ENCODE results near the gene FBF1. TPM values are rescaled to one million over a fixed set of nuclear protein-coding genes. Genes with fewer than 3 reads are reported as not detected.

FBF1 gene
- total RNA-seq, 3 donors from 2014 or later = 7.7 to 18.7 (median 17.7) TPM

DNA sequence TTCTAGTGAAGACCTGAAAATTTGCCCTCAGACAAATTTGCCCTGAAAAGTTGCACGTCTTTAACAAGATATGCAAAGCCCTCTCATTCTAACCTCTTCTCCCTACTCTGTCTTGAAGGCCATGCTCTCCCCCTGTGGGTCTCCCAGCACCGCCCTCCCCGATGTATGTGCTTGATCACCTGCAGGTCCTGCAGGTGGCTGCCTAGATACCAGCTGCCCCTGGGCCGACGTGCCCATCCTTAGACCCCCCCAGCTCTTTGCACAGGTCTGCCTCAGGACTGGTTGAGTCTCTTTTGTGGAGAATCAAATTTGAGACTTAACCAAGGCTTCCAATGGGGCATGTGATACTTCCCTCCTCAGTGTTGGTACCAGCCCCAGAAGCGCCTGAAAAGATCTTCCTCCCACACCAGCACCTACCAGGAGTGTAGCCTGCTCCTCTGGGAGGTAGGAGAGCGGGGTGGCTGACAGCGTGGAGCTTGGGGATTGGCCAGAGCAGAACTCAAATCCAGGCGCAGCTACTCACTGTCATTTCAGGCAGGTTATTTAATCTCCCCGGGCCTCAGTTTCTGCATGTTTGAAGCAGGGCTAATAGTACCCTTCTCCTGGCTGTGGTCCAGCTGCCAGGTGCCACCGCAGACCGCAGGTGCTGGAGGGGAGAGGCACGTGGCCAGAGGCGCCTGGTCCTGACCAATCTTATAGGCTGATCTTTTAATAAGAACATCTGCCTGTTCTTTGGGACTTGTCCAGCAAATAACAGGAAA lies 31.6 kb downstream of the FBF1 start:
- H3K36me3 ChIP-seq = no peaks in the 10 kb centered on the region
- DNase-seq (ENCODE audit: low spot score in 2 of 2) = peak in 1 of 2 donors; percentile 65
- H3K9me3 ChIP-seq = no peaks in the 10 kb centered on the region
- H3K4me3 ChIP-seq = no peak overlapping the region
- H3K27me3 ChIP-seq = no peaks in the 10 kb centered on the region
- intact Hi-C loops (cut with DNase I; ENCODE audit: low total_unique reads) = no loop called here
- peak overlapping the region; percentile 82 to 84 for H3K27ac ChIP-seq
- peaks cover 0 to 7% of the 10 kb centered on the region in 2 donors for H3K4me1 ChIP-seq
- no peak for TF ChIP-seq POLR2AphosphoS5 (IDR thresholded peaks at IDR 0.05)
- no peak for TF ChIP-seq POLR2A (IDR thresholded peaks at IDR 0.05)
- TF ChIP-seq, protein P1, sequence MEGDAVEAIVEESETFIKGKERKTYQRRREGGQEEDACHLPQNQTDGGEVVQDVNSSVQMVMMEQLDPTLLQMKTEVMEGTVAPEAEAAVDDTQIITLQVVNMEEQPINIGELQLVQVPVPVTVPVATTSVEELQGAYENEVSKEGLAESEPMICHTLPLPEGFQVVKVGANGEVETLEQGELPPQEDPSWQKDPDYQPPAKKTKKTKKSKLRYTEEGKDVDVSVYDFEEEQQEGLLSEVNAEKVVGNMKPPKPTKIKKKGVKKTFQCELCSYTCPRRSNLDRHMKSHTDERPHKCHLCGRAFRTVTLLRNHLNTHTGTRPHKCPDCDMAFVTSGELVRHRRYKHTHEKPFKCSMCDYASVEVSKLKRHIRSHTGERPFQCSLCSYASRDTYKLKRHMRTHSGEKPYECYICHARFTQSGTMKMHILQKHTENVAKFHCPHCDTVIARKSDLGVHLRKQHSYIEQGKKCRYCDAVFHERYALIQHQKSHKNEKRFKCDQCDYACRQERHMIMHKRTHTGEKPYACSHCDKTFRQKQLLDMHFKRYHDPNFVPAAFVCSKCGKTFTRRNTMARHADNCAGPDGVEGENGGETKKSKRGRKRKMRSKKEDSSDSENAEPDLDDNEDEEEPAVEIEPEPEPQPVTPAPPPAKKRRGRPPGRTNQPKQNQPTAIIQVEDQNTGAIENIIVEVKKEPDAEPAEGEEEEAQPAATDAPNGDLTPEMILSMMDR (IDR thresholded peaks at IDR 0.05) = no peak

DNA sequence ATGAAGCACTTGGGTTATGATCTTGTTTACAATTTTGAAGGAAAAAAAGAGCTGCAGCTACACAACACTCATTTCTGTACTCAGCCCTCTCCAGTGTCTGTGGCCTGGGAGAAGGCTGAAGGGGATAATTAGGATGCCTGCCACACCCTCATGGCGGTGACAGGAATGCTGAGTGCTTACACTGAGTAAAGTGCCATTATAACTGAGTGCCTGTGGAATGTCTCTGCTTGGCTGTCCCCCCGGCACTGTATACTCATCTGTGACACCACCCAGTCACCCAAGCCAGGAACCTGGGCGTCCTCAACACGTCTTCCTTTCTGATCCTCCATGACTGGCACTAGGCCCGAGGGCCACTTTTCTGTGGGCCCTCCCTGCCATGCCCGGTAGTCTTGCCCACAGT lies 32.6 kb downstream of the FBF1 start:
- Histone ChIP-seq H3K36me3 (no peaks in the 10 kb centered on the region), H3K27ac (peak overlapping the region; percentile 4 to 10), H3K4me3 (no peak overlapping the region), H3K4me1 (peaks cover 0 to 13% of the 10 kb centered on the region in 2 donors), H3K9me3 (no peaks in the 10 kb centered on the region), H3K27me3 (no peaks in the 10 kb centered on the region)
- intact Hi-C loops (cut with DNase I; ENCODE audit: low total_unique reads) = no loop called here
- peak in 1 of 2 donors; percentile 66 for DNase-seq (ENCODE audit: low spot score in 2 of 2)
- TF ChIP-seq, protein P1 (IDR thresholded peaks at IDR 0.05) = no peak

DNA sequence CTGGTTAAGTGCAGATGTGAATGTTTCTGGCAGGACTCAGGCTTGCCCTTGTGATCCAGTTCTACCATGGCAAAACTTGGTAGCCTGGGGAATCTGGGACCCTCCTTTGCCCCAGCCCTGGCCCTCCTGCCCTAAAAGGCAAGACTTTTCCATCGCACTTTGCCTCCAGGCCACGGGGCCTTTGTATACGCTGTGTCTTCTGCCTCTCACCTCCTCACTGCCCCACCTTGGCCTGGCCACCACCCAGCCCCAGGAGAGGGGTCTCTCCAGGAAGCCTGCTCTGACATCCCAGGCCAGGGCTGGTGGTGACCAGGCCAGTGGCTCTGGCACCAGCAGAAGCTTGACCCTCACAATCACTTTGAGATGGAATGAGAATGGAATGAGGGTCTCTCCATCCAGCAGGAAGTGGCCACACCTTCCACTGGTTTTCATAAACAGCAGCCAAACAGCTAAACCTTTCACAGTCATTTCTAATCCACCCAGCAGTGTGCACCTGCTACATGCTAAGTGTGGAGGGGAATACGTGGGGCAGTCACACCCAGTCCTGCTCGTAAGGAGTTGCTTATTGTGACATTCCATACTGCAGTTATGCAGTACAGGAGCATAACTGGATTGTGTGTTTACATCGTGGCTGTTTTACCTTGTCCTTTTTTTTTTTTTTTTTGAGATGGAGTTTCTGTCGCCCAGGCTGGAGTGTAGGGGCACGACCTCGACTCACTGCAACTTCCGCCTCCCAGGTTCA lies 34.5 kb downstream of the FBF1 start:
- DNase-seq (ENCODE audit: low spot score in 2 of 2) = no peak
- no peaks in the 10 kb centered on the region for H3K36me3 ChIP-seq
- intact Hi-C loops (cut with DNase I; ENCODE audit: low total_unique reads) = no loop called here
- no peaks in the 10 kb centered on the region for H3K9me3 ChIP-seq
- peak overlapping the region in 1 of 2 donors; percentile 91 for H3K27ac ChIP-seq
- H3K4me1 ChIP-seq = peaks cover 0 to 13% of the 10 kb centered on the region in 2 donors
- no peak for TF ChIP-seq POLR2AphosphoS5 (IDR thresholded peaks at IDR 0.05)
- TF ChIP-seq POLR2A (IDR thresholded peaks at IDR 0.05) = no peak
- TF ChIP-seq, protein P1 (IDR thresholded peaks at IDR 0.05) = no peak
- H3K4me3 ChIP-seq = no peak overlapping the region
- no peaks in the 10 kb centered on the region for H3K27me3 ChIP-seq

DNA sequence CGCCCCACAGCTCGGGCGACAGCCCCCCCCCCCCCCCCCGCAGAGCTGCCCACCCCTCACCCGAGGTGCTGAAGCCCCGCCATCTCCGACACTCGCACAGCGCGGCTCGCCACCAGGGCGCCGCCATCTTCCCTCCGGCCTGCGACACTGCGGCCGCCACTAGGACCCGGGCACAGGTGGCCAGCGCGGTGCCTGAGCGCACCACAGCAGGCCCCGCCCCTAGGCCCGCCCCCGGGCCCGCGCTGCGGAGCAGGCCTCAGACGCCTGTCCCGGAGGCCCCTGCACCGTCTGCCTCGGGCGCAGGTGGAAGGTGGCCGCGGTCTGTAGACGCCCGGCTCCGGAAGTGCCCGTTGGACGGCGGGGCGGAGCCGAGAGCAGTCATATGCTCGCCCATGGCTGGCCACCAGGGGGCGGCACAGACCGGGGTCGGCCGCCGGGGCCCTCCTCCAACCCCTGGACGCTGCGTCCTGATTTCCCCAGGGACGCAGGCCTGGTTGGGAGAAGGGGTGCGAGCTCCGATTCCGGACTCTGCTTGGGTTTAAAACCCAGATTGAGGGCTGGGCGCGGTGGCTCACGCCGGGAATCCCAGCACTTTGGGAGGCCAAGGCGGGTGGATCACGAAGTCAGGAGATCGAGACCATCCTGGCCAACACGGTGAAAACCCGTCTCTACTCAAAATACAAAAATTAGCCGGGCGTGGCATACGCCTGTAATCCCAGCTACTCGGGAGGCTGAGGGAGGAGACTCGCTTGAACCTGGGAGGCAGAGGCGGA lies 35.9 kb downstream of the FBF1 start, which contains the start of gene MRPL38:
Gene MRPL38 (minus strand): TSS at position 136 of the 773 bp plus-strand sequence. CDS start 9 bp downstream, at position 127.
- peaks cover 0 to 6% of the 10 kb centered on the region in 2 donors for H3K4me1 ChIP-seq
- TF ChIP-seq POLR2A (IDR thresholded peaks at IDR 0.05) (no peak), POLR2AphosphoS5 (IDR thresholded peaks at IDR 0.05) (peak; percentile 74 to 91 (median 90))
- TF ChIP-seq, protein P1 (IDR thresholded peaks at IDR 0.05) = peak; percentile 100
- H3K4me3 ChIP-seq = peak within 1 kb of the TSS; percentile 78 to 88 (median 83)
- H3K36me3 ChIP-seq = no peaks in the 10 kb centered on the region
- DNase-seq (ENCODE audit: low spot score in 2 of 2) = peak; percentile 94
- H3K9me3 ChIP-seq = no peaks in the 10 kb centered on the region
- intact Hi-C loops (cut with DNase I; ENCODE audit: low total_unique reads) = no loop called here
- H3K27me3 ChIP-seq = no peaks in the 10 kb centered on the region
- peak within 1 kb of the TSS; percentile 88 to 91 for H3K27ac ChIP-seq

Data from breast epithelium (tissue), 4 donors.